GM21360 (cell line): ENCODE measurements around the gene SSX2B.
"Not testable (repeated sequence)": the region's sequence is repeated elsewhere in the genome, so short reads cannot be mapped to it uniquely, and the experiment has no call there.

Experiments used
- ATAC-seq: cut with Tn5 transposase; IDR thresholded peaks from one replicate; pipeline ENCODE4 v1.9.1; 2021; ENCODE audit warnings: mild to moderate bottlenecking, moderate library complexity; ENCODE audit not compliant: unreplicated experiment

Gene SSX2B

GRCh38 chrX:52750952-52751351, at the start of gene SSX2B:
TSS of gene SSX2B (plus strand) at chrX:52751252. CDS start at chrX:52752681, 1,429 bp downstream.
- ATAC-seq: not testable (repeated sequence)

GRCh38 chrX:52707078-52707477, 44.0 kb upstream of the SSX2B start, which contains the start of gene SSX2:
TSS of gene SSX2 (minus strand) at chrX:52707178. CDS start at chrX:52705749, 1,429 bp downstream.
- not testable (repeated sequence) for ATAC-seq

- ATAC-seq: not testable (repeated sequence)
Measured at GRCh38 chrX:52765983-52766382, 14.9 kb downstream of the SSX2B start.

- ATAC-seq: not testable (repeated sequence)
Measured at GRCh38 chrX:52773504-52773903, 22.5 kb downstream of the SSX2B start.

- not testable (repeated sequence) for ATAC-seq
Measured at GRCh38 chrX:52797327-52797726, 46.3 kb downstream of the SSX2B start, which contains the start of gene SPANXN5. TSS of gene SPANXN5 (minus strand) at chrX:52797427. CDS start at chrX:52797348, 79 bp downstream.

- ATAC-seq: not testable (repeated sequence)
Measured at GRCh38 chrX:52804876-52805275, 53.8 kb downstream of the SSX2B start.
